ENCODE results near the gene ZFYVE27.

DNA sequence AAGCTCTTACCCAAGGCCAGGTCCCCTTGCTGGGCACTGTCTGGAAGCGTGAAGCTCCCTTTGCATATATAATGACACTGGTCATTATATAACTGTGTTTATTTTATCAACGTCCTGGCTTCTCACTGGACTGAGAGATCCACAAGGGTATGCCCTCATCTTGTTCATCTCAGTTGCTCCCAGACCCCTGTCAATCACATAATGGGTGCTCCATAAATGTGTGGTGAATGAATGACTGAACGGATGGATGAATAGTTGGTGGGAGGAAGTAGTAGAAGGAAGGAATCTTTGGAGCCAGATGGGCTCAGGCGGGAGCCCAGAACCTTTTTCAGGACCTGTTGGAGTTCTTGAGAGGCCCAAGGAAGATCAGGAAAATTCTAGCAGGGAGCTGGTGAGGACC, 42.6 kb downstream of the ZFYVE27 start:
- TF ChIP-seq, protein P1, sequence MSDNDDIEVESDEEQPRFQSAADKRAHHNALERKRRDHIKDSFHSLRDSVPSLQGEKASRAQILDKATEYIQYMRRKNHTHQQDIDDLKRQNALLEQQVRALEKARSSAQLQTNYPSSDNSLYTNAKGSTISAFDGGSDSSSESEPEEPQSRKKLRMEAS (IDR thresholded peaks at IDR 0.05; ENCODE audit: low read depth, low read length): no peak
- TF ChIP-seq STAT3 (IDR thresholded peaks at IDR 0.05; ENCODE audit: low read depth, low read length) (no peak), POLR2AphosphoS5 (IDR thresholded peaks at IDR 0.05; ENCODE audit: low read length) (no peak), GATAD2B (conservative IDR thresholded peaks at IDR 0.05; ENCODE audit: low read depth) (no peak), GABPA (IDR thresholded peaks at IDR 0.05; ENCODE audit: low read depth) (no peak), MYC (IDR thresholded peaks at IDR 0.05; ENCODE audit: insufficient read depth, insufficient read length, insufficient replicate concordance, low read length, severe bottlenecking) (no peak), BRCA1 (IDR thresholded peaks at IDR 0.05; ENCODE audit: low read depth, low read length) (no peak)
- TF ChIP-seq, protein P2, sequence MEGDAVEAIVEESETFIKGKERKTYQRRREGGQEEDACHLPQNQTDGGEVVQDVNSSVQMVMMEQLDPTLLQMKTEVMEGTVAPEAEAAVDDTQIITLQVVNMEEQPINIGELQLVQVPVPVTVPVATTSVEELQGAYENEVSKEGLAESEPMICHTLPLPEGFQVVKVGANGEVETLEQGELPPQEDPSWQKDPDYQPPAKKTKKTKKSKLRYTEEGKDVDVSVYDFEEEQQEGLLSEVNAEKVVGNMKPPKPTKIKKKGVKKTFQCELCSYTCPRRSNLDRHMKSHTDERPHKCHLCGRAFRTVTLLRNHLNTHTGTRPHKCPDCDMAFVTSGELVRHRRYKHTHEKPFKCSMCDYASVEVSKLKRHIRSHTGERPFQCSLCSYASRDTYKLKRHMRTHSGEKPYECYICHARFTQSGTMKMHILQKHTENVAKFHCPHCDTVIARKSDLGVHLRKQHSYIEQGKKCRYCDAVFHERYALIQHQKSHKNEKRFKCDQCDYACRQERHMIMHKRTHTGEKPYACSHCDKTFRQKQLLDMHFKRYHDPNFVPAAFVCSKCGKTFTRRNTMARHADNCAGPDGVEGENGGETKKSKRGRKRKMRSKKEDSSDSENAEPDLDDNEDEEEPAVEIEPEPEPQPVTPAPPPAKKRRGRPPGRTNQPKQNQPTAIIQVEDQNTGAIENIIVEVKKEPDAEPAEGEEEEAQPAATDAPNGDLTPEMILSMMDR (IDR thresholded peaks at IDR 0.05 in 2 of 3, conservative IDR thresholded peaks at IDR 0.05 in 1 of 3; ENCODE audit: control insufficient read depth in 2 of 3, extremely low read depth in 1 of 3, insufficient read depth in 1 of 3, low read depth in 3 of 3, low read length in 3 of 3): no peak
- TF ChIP-seq, protein P3, sequence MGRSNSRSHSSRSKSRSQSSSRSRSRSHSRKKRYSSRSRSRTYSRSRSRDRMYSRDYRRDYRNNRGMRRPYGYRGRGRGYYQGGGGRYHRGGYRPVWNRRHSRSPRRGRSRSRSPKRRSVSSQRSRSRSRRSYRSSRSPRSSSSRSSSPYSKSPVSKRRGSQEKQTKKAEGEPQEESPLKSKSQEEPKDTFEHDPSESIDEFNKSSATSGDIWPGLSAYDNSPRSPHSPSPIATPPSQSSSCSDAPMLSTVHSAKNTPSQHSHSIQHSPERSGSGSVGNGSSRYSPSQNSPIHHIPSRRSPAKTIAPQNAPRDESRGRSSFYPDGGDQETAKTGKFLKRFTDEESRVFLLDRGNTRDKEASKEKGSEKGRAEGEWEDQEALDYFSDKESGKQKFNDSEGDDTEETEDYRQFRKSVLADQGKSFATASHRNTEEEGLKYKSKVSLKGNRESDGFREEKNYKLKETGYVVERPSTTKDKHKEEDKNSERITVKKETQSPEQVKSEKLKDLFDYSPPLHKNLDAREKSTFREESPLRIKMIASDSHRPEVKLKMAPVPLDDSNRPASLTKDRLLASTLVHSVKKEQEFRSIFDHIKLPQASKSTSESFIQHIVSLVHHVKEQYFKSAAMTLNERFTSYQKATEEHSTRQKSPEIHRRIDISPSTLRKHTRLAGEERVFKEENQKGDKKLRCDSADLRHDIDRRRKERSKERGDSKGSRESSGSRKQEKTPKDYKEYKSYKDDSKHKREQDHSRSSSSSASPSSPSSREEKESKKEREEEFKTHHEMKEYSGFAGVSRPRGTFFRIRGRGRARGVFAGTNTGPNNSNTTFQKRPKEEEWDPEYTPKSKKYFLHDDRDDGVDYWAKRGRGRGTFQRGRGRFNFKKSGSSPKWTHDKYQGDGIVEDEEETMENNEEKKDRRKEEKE (IDR thresholded peaks at IDR 0.05): no peak
- TF ChIP-seq, protein P4, sequence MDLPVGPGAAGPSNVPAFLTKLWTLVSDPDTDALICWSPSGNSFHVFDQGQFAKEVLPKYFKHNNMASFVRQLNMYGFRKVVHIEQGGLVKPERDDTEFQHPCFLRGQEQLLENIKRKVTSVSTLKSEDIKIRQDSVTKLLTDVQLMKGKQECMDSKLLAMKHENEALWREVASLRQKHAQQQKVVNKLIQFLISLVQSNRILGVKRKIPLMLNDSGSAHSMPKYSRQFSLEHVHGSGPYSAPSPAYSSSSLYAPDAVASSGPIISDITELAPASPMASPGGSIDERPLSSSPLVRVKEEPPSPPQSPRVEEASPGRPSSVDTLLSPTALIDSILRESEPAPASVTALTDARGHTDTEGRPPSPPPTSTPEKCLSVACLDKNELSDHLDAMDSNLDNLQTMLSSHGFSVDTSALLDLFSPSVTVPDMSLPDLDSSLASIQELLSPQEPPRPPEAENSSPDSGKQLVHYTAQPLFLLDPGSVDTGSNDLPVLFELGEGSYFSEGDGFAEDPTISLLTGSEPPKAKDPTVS (IDR thresholded peaks at IDR 0.05; ENCODE audit: low read depth, low read length): no peak
- TF ChIP-seq, protein P5, sequence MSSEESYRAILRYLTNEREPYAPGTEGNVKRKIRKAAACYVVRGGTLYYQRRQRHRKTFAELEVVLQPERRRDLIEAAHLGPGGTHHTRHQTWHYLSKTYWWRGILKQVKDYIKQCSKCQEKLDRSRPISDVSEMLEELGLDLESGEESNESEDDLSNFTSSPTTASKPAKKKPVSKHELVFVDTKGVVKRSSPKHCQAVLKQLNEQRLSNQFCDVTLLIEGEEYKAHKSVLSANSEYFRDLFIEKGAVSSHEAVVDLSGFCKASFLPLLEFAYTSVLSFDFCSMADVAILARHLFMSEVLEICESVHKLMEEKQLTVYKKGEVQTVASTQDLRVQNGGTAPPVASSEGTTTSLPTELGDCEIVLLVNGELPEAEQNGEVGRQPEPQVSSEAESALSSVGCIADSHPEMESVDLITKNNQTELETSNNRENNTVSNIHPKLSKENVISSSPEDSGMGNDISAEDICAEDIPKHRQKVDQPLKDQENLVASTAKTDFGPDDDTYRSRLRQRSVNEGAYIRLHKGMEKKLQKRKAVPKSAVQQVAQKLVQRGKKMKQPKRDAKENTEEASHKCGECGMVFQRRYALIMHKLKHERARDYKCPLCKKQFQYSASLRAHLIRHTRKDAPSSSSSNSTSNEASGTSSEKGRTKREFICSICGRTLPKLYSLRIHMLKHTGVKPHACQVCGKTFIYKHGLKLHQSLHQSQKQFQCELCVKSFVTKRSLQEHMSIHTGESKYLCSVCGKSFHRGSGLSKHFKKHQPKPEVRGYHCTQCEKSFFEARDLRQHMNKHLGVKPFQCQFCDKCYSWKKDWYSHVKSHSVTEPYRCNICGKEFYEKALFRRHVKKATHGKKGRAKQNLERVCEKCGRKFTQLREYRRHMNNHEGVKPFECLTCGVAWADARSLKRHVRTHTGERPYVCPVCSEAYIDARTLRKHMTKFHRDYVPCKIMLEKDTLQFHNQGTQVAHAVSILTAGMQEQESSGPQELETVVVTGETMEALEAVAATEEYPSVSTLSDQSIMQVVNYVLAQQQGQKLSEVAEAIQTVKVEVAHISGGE (CRISPR knock-in tag; IDR thresholded peaks at IDR 0.05): no peak
